Peyer's patch (tissue), 4 donors: ENCODE measurements around the gene DACT3.
A peak's percentile ranks its signal among the peaks of the same experiment; 100 is the strongest.

Experiments
- CTCF ChIP-seq, 6 experiments: fragments of 450-650 bp in 4 of 6; fragments of 200-600 bp in 2 of 6; sonication (generic) in 1 of 6; IDR thresholded peaks; one replicate each; pipeline ENCODE4 v1.5.1; 2017 to 2019; ENCODE audit warnings: antibody characterized with exemption in 6 of 6, mild to moderate bottlenecking in 3 of 6, moderate library complexity in 1 of 6
- POLR2A ChIP-seq, 2 donors: fragments of 450-650 bp; IDR thresholded peaks; one replicate each; pipeline ENCODE4 v1.5.1; 2017; ENCODE audit warnings: antibody characterized with exemption in 2 of 2, mild to moderate bottlenecking in 2 of 2, moderate library complexity in 2 of 2

- TF ChIP-seq CTCF (IDR thresholded peaks at IDR 0.05), result no peak
- peak in 1 of 2 donors; percentile 6 for TF ChIP-seq POLR2A (IDR thresholded peaks at IDR 0.05)
These were observed 36.4 kb upstream of the DACT3 start for GRCh38 chr19:46697204-46697960.
